ENCODE results near the gene RAPGEF1.
"Not testable (repeated sequence)": the region's sequence is repeated elsewhere in the genome, so short reads cannot be mapped to it uniquely, and the experiment has no call there.

The RAPGEF1 gene

GRCh38 chr9:131554087-131554842 lies 185.6 kb downstream of the RAPGEF1 start:
- no peak for DNase-seq

GRCh38 chr9:131552030-131552429 lies 187.8 kb downstream of the RAPGEF1 start:
- DNase-seq = no peak

- not testable (repeated sequence) for DNase-seq
Observed at GRCh38 chr9:131550465-131550864, 189.4 kb downstream of the RAPGEF1 start.

GRCh38 chr9:131549186-131549585 lies 190.7 kb downstream of the RAPGEF1 start:
- not testable (repeated sequence) for DNase-seq

- no peak for DNase-seq
Observed at GRCh38 chr9:131546336-131547084, 193.4 kb downstream of the RAPGEF1 start.

- DNase-seq = no peak
Observed at GRCh38 chr9:131545786-131546335, 194.0 kb downstream of the RAPGEF1 start.

GRCh38 chr9:131545003-131545785 lies 194.7 kb downstream of the RAPGEF1 start, which contains the start of gene PRRT1B:
Gene PRRT1B, plus strand, starts transcription at chr9:131545523. Its CDS starts 93 bp downstream, at chr9:131545616.
- DNase-seq = peak; percentile 83

GRCh38 chr9:131543141-131543540 lies 196.7 kb downstream of the RAPGEF1 start:
- DNase-seq = no peak

DNA sequence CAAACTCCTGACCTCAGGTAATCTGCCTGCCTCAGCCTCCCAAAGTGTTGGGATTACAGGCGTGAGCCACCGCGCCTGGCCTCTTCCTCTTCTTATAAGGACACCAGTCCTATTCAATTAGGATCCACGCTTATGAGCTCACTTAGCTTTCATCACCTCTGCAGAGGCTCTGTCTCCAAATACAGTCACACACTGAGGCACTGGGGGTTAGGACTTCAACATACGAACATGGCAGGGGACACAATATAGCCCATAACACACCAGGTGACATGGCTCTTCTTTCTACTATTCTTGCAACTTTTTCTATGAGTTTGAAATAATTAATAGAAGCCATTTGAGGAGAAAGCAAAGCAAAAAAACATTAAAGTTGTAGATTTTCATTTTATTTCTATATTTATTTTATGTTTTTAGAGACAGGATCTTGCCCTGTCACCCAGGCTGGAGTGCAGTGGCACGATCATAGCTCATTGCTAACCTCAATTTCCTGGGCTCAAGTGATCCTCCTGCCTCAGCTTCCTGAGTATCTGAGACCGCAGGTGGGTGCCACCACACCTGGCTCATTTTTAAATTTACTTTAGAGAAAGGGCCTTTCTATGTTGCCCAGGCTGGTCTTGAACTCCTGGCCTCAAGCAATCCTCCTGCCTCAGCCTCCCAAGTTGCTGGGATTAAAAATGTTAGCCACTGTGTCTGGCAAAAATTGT lies 200.5 kb downstream of the RAPGEF1 start:
- no peak for DNase-seq

- DNase-seq = no peak
Observed at GRCh38 chr9:131537946-131538345, 201.9 kb downstream of the RAPGEF1 start.

DNA sequence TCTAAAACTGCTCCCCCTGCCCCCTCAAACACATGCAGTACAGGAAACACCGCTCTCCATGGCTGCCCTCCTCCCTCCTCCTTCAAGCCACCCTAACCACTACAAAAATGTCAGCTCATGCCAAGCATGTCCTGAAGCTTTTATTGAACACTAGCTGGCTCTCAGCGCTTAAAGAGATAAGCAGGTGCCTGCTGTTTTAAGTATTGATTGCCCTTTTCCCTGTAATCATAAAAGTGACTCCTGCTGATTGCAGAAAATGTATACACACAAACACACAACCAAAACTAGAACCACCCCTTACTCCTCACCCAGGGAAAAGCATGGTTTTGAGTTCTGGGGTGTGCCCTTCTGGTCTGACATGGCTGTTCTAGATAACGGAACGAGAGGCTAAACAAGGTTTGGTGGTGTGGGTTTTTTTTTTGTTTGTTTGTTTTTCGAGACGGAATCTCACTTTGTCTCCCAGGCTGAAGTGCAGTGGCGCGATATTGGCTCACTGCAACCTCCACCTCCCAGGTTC lies 205.1 kb downstream of the RAPGEF1 start:
- DNase-seq = no peak

GRCh38 chr9:131530920-131531832 lies 208.7 kb downstream of the RAPGEF1 start, which contains the start of gene UCK1:
Gene UCK1, minus strand, starts transcription at chr9:131531263. Its CDS starts 89 bp downstream, at chr9:131531174.
- DNase-seq = peak; percentile 85

DNA sequence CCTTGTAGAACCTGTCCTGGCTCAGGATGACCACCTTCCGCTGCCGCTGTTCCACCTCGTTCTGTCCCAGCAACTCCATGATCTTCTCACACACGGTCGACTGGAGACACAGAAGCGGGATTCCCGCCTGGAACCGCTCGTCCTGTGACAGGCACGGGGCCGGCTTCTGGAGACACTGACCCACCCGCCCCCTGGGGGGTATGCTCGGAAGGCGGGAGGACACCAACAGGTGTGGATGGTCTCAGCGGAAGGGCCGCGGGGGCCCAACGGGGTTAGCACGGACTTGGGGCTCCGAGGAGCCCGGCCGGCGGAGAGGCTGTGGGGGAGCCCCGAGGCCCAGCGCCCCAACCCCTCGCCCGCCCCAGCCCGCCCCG lies 209.3 kb downstream of the RAPGEF1 start:
- peak; percentile 14 for DNase-seq

DNA sequence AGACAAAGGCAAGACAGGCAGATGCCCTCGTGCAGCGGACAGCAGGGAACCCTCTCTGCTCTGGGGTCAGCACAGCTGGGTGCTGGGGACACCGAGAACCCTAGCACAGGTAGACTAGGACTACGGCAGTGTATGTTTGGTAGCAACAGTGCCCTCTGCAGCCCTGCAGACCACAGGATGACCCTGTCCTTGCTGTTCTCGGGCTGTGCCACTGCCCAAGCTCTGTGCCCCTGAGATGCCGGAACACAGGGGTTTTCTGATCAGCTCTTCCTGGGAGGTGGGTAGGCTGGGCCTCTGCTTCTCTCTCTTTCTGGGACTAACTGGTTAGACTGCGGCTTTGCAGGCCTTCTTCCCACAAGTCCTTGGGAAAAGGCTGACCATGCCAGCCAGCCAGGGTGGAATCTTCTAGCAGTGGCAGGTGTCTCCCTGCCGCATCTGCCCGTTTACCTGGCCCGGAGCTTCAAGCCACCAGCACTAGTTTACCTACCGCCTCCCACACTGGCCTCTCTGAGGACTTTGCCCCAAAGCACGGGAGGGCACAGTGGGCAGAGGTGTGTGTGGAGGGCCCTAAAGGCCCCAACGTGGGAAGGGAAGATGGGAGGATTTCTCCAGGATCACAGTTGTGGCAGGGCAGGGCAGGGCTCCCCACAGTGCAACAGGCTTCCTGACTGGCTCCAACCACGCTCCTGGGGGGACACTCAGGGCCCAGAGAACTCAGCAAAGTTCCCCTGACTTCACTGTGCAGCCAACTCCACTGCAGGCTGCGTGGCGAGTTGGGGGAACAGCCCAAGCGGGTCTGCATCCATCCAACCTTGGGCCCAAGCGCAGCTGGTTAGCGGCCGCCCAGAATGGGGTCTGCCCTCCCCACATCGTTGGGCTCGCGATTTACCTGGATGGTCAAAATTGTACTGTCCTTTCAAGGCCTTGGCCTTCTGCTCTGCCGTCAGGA lies 210.0 kb downstream of the RAPGEF1 start:
- DNase-seq = no peak

DNA sequence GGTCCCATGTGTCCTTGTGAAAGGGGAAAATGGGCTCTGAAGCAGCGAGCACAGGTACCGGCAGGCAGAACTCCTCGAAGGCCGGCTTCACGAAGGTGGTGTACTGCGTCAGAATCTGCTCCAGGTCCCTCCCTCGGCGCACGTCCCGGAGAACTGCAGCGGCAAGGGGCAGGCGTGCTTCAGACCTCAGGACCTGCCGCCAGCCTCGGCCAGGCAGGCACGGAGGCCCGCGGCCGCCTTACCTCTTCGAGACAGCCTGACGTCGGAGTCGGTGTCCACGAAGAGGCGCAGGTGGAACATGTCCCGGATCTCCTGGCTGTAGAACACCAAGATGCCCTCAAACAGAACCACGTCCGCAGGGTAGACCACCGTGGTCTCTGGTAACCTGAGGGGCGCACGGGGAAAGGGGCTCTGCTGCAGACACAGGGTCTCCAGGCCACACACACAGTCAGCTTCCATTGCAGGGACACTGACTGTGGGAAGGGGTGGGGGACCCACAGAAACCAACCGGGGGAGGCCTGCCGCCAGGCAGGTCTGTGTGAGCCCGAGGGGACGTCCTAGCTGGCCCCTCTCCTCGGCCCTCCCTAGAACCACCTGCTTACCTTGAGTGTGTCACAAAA lies 210.9 kb downstream of the RAPGEF1 start:
- DNase-seq = no peak

GRCh38 chr9:131528186-131528585 lies 211.7 kb downstream of the RAPGEF1 start:
- DNase-seq = no peak
